ENCODE measurements around the gene MIS18A. TPM values are rescaled to one million over a fixed set of nuclear protein-coding genes. Genes with fewer than 3 reads are reported as not detected.

Gene MIS18A
- total and polyA plus RNA-seq, 10 donors = 4.2 to 10.0 (median 6.9) TPM

DNA sequence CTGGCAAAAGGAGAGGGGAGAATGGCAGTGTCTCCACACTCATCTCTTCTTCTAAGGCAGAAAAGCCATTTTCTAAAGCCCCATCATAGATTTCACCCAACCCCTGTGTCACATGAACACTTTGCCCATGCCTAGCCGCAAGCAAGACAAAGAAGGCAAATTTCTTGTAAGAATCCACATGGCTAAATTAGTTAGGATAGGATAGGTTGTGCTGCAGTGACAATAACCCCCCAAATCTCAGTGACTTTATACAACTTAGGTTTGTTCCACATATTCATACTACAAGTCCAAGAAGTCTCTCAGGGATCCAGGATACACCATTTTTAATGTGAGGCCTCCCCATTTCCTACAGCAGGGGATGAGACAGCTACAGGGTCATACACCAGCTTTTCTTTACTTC, 40.8 kb downstream of the MIS18A start:
- no peak for TF ChIP-seq POLR2AphosphoS5 (IDR thresholded peaks at IDR 0.05)
- TF ChIP-seq POLR2A (IDR thresholded peaks at IDR 0.05) = no peak
- TF ChIP-seq, protein P1, sequence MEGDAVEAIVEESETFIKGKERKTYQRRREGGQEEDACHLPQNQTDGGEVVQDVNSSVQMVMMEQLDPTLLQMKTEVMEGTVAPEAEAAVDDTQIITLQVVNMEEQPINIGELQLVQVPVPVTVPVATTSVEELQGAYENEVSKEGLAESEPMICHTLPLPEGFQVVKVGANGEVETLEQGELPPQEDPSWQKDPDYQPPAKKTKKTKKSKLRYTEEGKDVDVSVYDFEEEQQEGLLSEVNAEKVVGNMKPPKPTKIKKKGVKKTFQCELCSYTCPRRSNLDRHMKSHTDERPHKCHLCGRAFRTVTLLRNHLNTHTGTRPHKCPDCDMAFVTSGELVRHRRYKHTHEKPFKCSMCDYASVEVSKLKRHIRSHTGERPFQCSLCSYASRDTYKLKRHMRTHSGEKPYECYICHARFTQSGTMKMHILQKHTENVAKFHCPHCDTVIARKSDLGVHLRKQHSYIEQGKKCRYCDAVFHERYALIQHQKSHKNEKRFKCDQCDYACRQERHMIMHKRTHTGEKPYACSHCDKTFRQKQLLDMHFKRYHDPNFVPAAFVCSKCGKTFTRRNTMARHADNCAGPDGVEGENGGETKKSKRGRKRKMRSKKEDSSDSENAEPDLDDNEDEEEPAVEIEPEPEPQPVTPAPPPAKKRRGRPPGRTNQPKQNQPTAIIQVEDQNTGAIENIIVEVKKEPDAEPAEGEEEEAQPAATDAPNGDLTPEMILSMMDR (IDR thresholded peaks at IDR 0.05 in 8 of 11, conservative IDR thresholded peaks at IDR 0.05 in 3 of 11) = no peak
- H3K4me3 ChIP-seq = no peak overlapping the region
- no peak for DNase-seq
- no peaks in the 10 kb centered on the region for H3K4me1 ChIP-seq
- WGBS, 5 donors = 83 to 97% (median 95%) methylated on average over 1 of the region's 1 CpG
- no peaks in the 10 kb centered on the region for H3K27me3 ChIP-seq (replicated peaks in 1 of 7)
- H3K36me3 ChIP-seq = no peaks in the 10 kb centered on the region
- no peak overlapping the region for H3K27ac ChIP-seq
- intact Hi-C loops (cut with DNase I; ENCODE audit: low total_unique reads) = no loop called here
- peaks cover 0 to 11% (median 0%) of the 10 kb centered on the region in 8 donors for H3K9me3 ChIP-seq

DNA sequence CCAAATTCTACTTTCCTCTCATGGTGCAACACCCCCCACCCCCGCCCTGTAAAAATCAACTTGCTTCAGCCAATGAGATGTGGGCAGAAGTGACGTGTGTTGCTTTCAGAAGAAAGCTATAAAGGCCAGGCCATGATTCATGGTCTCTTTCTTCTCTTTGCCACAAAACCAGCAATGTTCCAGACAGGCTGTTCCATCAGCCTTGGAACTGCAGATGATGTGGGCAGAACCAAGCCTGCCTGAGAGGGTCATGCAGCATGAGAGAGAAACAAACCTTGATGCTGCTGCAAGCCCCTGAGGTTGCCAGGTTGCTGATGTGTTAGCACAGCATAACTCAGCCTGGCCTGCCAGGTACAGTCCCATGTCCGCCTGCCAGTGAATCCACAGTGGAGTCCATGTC, 41.8 kb downstream of the MIS18A start:
- Histone ChIP-seq H3K27ac (no peak overlapping the region), H3K4me1 (no peaks in the 10 kb centered on the region), H3K36me3 (no peaks in the 10 kb centered on the region), H3K4me3 (no peak overlapping the region), H3K27me3 (replicated peaks in 1 of 7) (no peaks in the 10 kb centered on the region), H3K9me3 (peaks cover 0 to 11% (median 0%) of the 10 kb centered on the region in 8 donors)
- TF ChIP-seq, protein P1 (IDR thresholded peaks at IDR 0.05 in 8 of 11, conservative IDR thresholded peaks at IDR 0.05 in 3 of 11) = no peak
- TF ChIP-seq POLR2A (IDR thresholded peaks at IDR 0.05) = no peak
- TF ChIP-seq POLR2AphosphoS5 (IDR thresholded peaks at IDR 0.05) = no peak
- 75 to 85% (median 77%) methylated on average over 3 of the region's 3 CpGs for WGBS, 5 donors
- DNase-seq = no peak
- intact Hi-C loops (cut with DNase I; ENCODE audit: low total_unique reads) = no loop called here

DNA sequence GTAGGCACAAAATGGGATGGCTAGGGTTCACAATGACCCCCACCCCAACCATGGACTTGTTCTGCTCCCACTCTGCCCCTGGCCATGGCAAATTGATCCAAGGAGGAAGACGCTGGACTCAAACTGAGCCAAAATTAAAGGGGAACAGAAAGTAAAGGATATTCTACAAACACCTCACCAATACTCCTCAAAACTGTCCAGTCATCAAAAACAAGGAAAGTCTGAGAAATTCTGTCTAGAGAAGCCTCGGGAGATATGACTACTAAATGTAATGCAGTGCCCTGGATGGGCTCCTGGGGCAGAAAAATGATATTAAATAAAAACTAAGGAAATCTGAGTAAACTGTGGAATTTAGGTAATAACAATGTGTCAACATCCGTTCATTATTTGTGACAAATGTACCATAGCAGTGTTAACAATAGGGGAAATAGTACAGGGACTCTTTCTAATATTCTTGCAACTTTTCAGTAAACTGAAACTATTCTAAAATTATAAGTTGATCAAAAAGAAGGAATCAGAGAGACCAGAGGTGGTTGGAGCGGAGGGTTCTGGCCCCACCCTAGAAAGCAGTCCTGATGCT, 45.0 kb downstream of the MIS18A start:
- DNase-seq = no peak
- H3K4me3 ChIP-seq = no peak overlapping the region
- no peaks in the 10 kb centered on the region for H3K27me3 ChIP-seq (replicated peaks in 1 of 7)
- TF ChIP-seq, protein P1 (IDR thresholded peaks at IDR 0.05 in 8 of 11, conservative IDR thresholded peaks at IDR 0.05 in 3 of 11) = no peak
- TF ChIP-seq POLR2A (IDR thresholded peaks at IDR 0.05) = no peak
- TF ChIP-seq POLR2AphosphoS5 (IDR thresholded peaks at IDR 0.05) = no peak
- H3K27ac ChIP-seq = no peak overlapping the region
- WGBS, 5 donors = 87 to 93% (median 90%) methylated on average over 4 of the region's 4 CpGs
- H3K4me1 ChIP-seq = no peaks in the 10 kb centered on the region
- no peaks in the 10 kb centered on the region for H3K36me3 ChIP-seq
- peaks cover 0 to 6% (median 0%) of the 10 kb centered on the region in 8 donors for H3K9me3 ChIP-seq
- intact Hi-C loops (cut with DNase I; ENCODE audit: low total_unique reads) = no loop called here

DNA sequence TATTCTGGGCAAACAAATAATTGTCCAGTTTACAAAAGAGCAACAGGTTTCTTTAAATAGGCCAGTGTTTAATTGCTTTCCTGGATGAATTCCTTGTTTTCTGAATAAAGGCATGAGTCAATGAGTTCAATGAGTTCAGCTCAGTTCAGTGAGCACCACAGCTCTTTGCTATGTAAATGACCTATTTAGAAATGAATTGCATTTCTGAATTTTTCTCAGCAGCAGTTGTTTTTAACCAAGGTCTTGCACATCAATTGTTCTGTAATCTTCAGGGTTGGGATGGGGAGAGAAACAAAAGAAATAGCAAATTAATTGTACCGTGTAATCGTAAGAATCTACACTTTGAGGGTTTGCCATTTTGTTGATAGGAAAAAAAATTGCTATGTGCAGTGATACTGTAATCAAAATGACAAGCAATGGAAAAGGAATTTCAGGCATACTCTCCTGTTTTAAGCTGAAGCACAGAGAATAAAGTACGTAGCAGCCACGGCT, 45.7 kb downstream of the MIS18A start:
- TF ChIP-seq, protein P1 (IDR thresholded peaks at IDR 0.05 in 8 of 11, conservative IDR thresholded peaks at IDR 0.05 in 3 of 11) = no peak
- TF ChIP-seq POLR2AphosphoS5 (IDR thresholded peaks at IDR 0.05) = no peak
- TF ChIP-seq POLR2A (IDR thresholded peaks at IDR 0.05) = no peak
- intact Hi-C loops (cut with DNase I; ENCODE audit: low total_unique reads) = no loop called here
- no peak for DNase-seq
- Histone ChIP-seq H3K4me3 (no peak overlapping the region), H3K27me3 (replicated peaks in 1 of 7) (no peaks in the 10 kb centered on the region), H3K27ac (no peak overlapping the region), H3K9me3 (peaks cover 0 to 4% (median 0%) of the 10 kb centered on the region in 8 donors), H3K4me1 (no peaks in the 10 kb centered on the region), H3K36me3 (no peaks in the 10 kb centered on the region)
- WGBS, 5 donors = 73 to 91% (median 80%) methylated on average over 4 of the region's 4 CpGs

Measured in spleen (tissue), 11 donors.